ENCODE measurements around the gene TNS3. TPM values are rescaled to one million over a fixed set of nuclear protein-coding genes. Genes with fewer than 3 reads are reported as not detected.

TNS3 gene
- total and polyA plus RNA-seq, 2 experiments from 2014 or later: 2.7 to 5.7 TPM

DNA sequence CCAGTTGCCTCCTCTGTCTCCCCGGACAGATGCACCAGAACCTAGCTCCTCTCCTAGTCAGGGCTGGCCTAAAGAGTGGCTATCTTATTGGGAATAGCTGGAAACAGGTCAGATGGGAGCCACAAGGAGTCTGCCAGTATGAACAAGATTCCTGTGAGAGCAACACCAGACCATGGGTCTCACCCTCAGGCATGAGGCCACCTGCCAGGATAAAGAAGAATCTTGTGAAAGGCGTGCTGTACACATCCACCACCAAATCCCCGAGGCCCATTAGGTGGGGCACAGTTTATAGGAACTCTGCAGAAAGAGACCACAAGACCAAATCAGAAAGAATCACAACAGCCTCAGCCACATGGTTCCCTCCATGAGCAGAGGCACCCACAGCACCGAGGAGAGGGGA, 325.9 kb downstream of the TNS3 start:
- Histone ChIP-seq H3K4me3 (no peak overlapping the region), H3K4me1 (ENCODE audit: low read depth) (no peaks in the 10 kb centered on the region), H3K27me3 (no peaks in the 10 kb centered on the region), H3K9me3 (ENCODE audit: low read depth) (no peaks in the 10 kb centered on the region), H3K27ac (no peak overlapping the region), H3K36me3 (no peaks in the 10 kb centered on the region)
- TF ChIP-seq, protein P1, sequence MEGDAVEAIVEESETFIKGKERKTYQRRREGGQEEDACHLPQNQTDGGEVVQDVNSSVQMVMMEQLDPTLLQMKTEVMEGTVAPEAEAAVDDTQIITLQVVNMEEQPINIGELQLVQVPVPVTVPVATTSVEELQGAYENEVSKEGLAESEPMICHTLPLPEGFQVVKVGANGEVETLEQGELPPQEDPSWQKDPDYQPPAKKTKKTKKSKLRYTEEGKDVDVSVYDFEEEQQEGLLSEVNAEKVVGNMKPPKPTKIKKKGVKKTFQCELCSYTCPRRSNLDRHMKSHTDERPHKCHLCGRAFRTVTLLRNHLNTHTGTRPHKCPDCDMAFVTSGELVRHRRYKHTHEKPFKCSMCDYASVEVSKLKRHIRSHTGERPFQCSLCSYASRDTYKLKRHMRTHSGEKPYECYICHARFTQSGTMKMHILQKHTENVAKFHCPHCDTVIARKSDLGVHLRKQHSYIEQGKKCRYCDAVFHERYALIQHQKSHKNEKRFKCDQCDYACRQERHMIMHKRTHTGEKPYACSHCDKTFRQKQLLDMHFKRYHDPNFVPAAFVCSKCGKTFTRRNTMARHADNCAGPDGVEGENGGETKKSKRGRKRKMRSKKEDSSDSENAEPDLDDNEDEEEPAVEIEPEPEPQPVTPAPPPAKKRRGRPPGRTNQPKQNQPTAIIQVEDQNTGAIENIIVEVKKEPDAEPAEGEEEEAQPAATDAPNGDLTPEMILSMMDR (IDR thresholded peaks at IDR 0.05; ENCODE audit: low read depth, low read length): no peak
- no peak for DNase-seq (ENCODE audit: low read depth in 1 of 2, low spot score in 1 of 2)

- no peaks in the 10 kb centered on the region for H3K27me3 ChIP-seq
- no peaks in the 10 kb centered on the region for H3K36me3 ChIP-seq
- no peak for DNase-seq (ENCODE audit: low read depth in 1 of 2, low spot score in 1 of 2)
- no peaks in the 10 kb centered on the region for H3K4me1 ChIP-seq (ENCODE audit: low read depth)
- H3K27ac ChIP-seq: no peak overlapping the region
- no peak overlapping the region for H3K4me3 ChIP-seq
- TF ChIP-seq, protein P1 (IDR thresholded peaks at IDR 0.05; ENCODE audit: low read depth, low read length): no peak
- no peaks in the 10 kb centered on the region for H3K9me3 ChIP-seq (ENCODE audit: low read depth)
These were observed 326.5 kb downstream of the TNS3 start for GRCh38 chr7:47255441-47255840.

- H3K4me3 ChIP-seq: no peak overlapping the region
- no peaks in the 10 kb centered on the region for H3K36me3 ChIP-seq
- H3K27me3 ChIP-seq: no peaks in the 10 kb centered on the region
- no peaks in the 10 kb centered on the region for H3K4me1 ChIP-seq (ENCODE audit: low read depth)
- no peak overlapping the region for H3K27ac ChIP-seq
- DNase-seq (ENCODE audit: low read depth in 1 of 2, low spot score in 1 of 2): no peak
- TF ChIP-seq, protein P1 (IDR thresholded peaks at IDR 0.05; ENCODE audit: low read depth, low read length): no peak
- no peaks in the 10 kb centered on the region for H3K9me3 ChIP-seq (ENCODE audit: low read depth)
These were observed 326.9 kb downstream of the TNS3 start for GRCh38 chr7:47255007-47255406.

GRCh38 chr7:47254081-47254977, 327.6 kb downstream of the TNS3 start:
- Histone ChIP-seq H3K4me1 (ENCODE audit: low read depth) (no peaks in the 10 kb centered on the region), H3K27ac (no peak overlapping the region)

DNA sequence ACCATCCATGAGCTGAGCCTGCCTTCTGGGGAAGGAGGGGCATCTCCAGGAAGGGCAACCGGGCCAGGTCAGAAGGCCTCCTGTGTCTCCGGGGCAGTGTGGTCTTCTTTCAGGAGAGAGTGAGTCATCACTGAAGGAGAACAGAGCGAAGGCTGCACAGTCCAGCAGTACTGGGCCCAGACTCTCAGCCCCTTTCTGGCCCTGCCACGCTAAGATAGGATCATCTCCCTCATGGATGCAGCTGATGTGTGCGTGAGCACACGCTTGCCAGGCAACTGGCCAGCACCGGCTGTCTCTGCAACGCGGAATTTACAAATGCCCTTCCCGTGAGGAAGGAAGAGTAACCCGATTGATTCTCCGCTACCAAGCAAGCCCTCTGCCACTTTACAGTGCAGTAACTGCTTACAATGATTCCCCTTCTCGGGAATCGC, 328.2 kb downstream of the TNS3 start:
- Histone ChIP-seq H3K4me3 (peak overlapping the region; percentile 58), H3K9me3 (ENCODE audit: low read depth) (no peaks in the 10 kb centered on the region), H3K27me3 (no peaks in the 10 kb centered on the region), H3K4me1 (ENCODE audit: low read depth) (no peaks in the 10 kb centered on the region), H3K27ac (no peak overlapping the region), H3K36me3 (no peaks in the 10 kb centered on the region)
- TF ChIP-seq, protein P1 (IDR thresholded peaks at IDR 0.05; ENCODE audit: low read depth, low read length): no peak
- DNase-seq (ENCODE audit: low read depth in 1 of 2, low spot score in 1 of 2): peak; percentile 26 to 69

More at GRCh38 chr7:47254081-47254977, 327.6 kb downstream of the TNS3 start:
- DNase-seq (ENCODE audit: low read depth in 1 of 2, low spot score in 1 of 2): peak; percentile 75 to 88
- no peaks in the 10 kb centered on the region for H3K9me3 ChIP-seq (ENCODE audit: low read depth)
- TF ChIP-seq, protein P1 (IDR thresholded peaks at IDR 0.05; ENCODE audit: low read depth, low read length): peak; percentile 66
- H3K4me3 ChIP-seq: peak overlapping the region; percentile 58
- no peaks in the 10 kb centered on the region for H3K27me3 ChIP-seq
- H3K36me3 ChIP-seq: no peaks in the 10 kb centered on the region

Data from cardiac muscle cell (in vitro differentiated cells and primary cell).